HG02759 (cell line): Measurements from ENCODE around the gene TCEA2.

Experiments used
- ATAC-seq: cut with Tn5 transposase; IDR thresholded peaks from one replicate; pipeline ENCODE4 v1.9.1; 2021; ENCODE audit warnings: mild to moderate bottlenecking, moderate library complexity; ENCODE audit not compliant: unreplicated experiment

TCEA2 gene

DNA sequence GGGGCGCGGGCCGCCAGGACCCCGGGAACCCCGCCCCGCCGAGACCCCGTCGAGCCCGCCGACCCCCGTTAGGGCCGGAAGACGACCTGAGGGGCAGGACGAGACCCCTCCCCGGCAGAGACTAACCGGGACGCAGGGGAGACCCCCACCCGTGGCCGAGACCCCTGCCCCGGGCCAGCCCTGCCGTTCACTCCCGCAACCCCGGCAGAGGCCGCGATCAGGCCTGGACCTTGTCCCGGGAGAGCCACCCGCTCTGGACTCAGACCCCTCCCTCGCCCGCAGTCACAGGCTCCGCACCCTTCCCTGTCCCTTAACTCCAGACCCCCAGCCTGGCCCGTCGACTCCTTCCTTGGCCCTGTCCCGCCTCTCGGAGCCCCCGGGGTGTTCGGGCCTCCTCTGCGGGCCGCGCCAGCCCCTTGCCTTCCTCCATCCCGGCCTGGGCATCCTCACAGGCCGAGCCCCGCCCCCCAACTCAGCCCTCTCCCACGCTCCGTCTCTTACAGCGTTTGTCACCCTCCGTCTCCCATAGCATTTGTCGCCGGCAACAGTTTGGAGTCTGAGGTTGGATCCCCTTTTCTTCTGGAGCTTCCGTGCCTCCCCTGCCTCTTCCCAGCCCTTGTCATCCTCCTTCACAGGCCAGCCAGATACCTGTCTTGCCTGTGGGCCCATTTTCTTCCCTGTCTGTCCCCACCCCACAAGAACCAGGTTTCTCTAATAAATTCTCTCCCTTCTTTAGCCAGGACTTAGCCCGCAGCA, 569 bp downstream of the TCEA2 start:
- no peak for ATAC-seq

DNA sequence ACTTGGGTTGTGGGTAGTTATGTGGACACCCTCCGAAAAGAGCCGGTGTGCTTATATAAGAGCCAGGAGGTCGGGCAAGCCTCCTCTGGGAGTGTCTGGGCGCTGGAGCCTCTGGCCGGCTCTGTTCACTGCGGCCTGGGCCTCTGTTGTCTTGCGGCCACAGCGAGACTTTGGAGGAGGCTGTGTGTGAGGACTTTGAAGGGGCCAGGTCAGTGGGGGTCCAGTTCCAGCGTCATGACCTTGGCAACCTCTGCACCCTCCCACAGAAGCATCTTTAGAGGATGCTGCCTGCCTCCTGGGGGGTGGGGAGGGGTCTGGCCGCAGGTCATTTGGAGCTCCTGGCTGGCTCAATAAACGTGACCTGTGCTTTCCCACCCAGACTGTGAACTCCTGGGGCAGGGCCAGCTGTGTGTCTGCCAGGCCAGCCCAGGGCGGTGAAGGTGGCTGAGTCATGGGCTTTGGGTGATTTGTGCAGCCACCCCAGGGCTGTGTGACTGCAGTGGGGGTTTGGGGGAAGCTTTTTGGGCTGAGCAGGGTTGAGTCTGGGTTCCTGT, 1.2 kb downstream of the TCEA2 start:
- no peak for ATAC-seq

DNA sequence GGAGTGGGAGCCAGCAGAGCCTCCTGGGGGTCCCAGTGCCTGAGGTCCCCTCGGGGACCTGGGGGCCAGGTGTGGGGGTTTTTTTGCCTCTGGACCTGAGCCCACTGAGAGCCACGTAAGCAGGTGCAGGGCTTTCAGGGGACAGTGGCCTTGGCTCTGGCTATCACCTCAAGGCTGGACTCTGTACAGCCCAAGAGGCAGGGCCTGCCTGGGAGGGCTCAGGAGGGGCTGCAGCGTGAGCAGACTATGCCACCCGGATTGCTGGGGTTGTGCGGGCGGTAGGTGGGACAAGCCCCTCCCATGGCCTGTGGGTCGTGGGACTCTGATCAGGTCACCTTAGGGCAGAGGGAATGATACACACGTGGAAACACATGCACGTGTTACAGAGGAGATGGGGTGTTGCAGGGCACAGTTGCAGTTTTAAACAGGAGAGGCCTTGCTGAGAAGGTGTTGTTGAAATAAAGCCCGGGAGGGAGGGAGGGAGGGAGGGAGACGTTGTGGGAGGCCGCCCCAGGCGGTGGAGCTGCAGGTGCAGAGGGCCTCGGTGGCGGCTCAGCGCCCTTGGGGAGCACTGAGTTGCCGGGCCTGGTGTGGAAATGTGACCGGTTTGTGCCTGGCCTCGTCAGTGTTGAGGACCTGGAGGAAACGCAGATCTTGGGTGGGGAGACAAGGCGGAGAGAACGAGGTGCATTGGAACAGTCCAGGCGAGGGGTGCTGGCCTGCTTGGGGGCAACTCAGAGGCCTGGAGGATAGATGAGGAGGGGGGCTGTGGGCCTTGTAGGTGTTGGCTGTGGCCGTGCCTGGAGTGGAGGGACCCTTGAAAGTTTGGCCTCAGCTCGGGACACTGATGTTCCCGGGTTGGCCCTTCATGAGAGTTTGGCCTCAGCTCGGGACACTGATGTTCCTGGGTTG, 2.3 kb downstream of the TCEA2 start:
- no peak for ATAC-seq

DNA sequence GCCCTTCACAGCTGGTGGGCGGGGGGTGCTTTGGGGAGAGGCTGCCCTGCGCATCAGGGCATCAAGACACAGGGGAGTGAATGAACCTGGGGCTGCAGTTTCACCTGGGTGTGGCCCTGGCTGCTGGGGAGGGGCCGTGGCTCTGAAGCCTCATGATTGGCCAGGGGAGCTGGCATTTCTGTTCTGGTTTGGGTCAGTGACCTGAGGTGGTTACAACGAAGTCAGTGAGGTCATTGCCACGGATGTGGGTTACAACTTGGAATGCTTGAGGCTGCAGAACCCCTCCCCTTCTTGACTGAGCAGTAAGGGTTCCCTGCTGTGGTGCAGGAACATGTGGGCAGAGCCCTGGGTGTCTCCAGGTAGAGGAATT, 3.0 kb downstream of the TCEA2 start:
- no peak for ATAC-seq

DNA sequence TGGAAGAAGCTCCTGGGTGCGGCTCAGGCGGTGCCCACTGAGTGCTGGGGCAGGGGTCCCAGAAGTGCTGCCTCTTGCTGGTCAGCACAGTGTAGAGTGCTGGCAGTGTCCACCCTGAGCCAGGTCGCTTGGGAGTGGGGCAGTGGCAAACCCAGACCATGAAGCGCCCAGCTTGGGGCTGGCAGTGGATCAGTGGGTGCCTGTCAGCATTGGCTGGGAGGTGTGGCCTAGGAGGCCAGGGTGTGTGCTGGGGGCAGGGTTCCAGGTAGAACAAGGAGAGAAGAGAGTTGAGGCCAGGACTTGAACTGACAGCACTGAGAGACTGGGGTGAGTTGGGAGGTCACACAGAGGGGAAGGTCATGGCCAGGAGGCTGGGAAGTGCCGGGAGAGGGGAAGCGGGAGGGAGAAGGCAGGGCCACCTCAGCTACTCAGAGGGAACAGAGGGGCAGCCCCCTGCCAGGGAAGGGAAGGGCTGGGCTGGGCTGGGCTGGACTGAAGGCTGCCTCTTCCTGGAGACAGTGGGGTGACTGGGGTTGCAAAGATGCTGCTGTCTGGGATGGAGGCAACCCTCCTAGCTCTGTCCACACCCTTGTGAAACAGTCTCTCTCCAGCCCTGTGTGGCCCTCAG, 4.1 kb downstream of the TCEA2 start:
- ATAC-seq, result no peak

DNA sequence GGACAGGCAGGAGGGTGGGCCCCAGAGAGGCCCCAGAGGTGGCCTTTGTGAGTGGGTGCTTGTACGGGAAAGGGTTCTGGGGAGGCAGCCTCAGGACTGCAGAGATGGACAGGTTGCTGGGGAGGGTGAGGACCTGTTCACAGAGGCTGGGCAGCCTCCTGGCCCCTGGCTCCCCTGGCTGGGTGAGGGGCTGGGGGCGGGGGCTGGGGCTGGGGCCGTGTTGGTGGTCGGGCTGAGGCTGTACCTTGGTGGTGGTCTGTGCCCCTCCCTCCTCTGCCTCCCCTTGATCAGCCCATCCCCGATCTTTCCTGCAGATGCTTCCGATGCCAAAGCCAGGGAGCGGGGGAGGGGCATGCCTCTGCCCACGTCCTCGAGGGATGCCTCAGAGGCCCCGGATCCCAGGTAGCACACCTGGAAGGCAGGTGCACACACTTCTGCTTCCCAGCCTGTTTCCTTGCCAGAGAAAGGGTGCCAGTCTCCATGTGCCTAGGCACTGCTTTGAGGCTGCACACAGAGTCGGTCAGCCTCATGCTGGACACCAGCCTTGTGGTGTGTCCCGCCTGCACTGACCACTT, 4.8 kb downstream of the TCEA2 start:
- ATAC-seq, result no peak

DNA sequence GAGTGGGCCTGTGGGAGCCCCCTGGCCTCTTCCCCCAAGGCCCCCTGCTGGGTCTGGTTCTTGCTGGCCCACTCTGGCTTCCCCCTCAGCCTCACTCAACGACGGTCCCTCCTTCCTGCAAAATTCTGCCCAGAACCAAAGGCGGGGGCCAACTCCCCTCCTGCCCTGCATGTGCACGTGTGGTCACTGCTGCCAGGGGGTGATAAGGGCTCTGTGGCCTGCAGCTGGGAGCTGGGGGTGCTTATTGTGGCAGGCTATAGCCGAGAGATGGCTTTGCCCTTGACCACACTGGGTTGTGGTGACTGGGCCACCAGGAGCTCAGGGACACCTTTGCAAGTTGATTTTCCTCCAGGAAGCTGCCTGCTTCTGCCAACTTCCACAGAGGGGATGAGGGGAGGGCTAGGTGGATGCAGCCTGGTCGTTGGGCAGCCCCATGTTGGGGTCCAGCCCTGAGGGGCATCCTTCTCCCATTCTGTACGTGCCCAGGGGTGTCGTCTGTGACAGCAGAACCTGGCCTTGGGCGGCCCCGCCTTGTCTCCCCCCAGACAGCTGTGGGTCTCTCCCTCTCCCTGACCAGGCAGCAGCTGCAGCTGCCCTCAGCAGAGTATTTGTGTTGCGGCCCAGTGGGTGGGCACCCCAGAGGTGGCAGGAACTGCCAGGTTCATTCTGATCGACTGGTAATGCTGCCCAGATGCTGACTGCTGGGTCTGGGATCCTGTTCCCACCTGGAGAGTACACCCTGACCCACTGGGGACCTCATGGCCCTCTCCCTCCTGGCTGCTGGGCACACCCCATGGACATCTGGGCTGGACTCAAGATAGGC, 5.6 kb downstream of the TCEA2 start:
- no peak for ATAC-seq

DNA sequence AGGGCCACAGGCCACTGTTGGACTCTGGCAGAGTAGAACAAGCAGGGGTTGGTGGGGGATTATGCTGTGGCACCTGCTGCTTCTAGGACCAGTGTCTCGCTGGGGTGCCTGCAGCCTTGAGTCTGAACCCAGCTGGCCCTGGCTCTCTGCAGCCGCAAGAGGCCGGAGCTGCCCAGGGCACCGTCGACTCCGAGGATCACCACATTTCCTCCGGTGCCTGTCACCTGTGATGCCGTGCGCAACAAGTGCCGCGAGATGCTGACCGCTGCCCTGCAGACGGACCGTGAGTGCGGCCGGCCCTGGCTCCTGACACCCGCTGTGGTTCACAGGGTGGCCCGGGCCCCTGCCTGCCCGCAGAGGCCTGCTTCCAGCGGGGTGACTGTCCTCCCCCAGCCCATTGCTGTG, 6.2 kb downstream of the TCEA2 start:
- no peak for ATAC-seq

DNA sequence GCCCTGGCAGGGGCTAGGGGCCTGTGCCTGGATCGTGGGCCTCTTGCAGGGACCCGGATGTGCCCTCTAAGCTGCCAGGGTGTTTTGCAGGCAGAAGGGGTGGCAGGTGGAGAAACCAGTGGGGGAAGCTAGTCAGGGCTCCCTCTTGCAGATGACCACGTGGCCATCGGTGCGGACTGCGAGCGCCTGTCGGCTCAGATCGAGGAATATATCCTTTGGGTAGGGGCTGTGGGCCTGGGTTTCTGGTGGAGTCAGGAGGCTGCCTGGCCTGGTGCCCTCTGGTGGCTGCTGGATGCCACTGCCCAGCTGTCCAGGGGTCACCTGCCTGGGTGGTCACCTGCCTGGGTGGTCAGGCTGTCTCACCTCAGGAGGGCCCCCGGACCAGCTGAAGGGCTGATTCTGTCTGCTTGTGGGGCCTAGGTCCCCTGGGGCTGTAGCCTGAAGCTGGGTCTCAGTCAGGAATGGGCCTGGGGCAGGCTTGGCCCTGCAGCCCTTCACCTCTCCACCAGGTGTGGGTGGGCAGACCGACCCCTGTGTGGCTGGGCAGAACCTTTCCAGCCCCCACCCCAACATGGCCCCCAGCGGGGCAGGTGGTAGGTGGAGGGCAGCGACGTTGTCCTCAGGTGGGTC, 6.7 kb downstream of the TCEA2 start:
- ATAC-seq, result no peak

DNA sequence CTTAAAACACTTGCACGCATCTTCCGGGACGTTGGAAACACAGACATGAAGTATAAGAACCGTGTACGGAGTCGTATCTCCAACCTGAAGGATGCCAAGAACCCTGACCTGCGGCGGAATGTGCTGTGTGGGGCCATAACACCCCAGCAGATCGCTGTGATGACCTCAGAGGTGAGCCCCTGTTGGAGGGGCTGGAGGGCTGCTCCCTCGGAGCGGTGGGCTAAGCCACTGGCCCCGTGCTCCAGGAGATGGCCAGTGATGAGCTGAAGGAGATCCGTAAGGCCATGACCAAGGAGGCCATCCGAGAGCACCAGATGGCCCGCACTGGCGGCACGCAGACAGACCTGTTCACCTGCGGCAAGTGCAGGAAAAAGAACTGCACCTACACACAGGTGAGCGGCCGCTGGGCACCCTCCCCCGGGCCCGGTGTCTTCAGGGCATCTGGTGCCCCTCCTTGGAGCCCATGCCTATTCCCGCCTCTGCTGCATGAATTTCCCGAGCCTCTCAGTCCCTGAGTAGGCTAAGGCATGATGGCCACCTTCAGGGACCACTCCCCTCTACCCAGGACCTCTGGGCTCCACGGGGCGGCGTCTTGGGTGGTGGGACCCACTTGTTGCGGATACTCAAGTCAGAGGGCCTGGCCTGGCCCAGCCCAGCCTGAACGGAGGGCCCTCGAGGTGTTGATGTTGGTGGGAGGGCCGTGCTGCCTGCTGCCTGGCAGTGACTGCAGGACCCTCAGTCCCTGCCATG, 7.4 kb downstream of the TCEA2 start:
- ATAC-seq, result no peak

DNA sequence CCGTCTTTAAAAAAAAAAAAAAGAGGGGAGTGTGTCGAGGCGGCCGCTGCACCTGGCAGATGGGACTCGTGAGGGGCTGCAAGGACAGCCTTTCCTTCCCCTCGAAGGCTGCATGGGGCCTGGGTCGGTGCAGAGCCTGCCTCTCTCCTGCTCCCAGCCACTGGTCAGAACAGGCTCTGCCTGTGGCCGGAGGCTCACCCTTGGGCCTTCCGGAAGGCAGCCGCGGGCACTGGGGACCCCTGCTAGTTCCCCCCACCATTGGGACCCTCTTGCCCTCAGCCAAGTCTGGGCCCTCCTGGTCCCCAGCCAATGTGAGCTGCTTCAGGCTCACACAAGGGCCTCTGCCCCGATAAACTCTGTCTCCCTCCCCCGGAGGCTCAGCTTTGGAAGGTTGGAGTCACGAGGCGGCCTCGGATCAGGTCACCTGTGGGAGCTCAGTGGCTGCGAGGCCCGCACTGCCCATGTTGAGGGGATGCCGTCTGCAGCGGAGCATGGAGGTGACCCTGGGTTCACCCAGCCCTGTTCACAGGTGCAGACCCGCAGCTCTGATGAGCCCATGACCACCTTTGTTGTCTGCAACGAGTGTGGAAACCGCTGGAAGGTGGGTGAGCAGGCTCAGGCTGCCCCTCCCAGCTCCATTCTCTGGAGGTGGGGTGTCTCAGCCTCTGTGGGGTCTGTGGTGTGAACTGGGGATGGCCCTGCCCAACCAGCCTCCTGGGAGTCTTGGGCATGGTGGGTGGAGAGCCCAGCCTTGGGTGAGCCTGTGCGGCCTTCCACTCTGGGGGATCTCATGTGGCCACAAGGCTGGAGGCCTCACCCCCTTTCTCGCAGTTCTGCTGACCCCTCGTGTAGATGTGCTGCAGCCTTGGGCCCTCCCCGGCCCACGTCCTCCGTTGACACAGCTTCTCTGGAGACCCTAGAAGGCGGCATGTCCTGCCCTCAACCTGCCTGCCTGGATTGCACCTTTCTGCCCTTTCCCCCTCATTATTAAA, 8.6 kb downstream of the TCEA2 start:
- ATAC-seq, result no peak

DNA sequence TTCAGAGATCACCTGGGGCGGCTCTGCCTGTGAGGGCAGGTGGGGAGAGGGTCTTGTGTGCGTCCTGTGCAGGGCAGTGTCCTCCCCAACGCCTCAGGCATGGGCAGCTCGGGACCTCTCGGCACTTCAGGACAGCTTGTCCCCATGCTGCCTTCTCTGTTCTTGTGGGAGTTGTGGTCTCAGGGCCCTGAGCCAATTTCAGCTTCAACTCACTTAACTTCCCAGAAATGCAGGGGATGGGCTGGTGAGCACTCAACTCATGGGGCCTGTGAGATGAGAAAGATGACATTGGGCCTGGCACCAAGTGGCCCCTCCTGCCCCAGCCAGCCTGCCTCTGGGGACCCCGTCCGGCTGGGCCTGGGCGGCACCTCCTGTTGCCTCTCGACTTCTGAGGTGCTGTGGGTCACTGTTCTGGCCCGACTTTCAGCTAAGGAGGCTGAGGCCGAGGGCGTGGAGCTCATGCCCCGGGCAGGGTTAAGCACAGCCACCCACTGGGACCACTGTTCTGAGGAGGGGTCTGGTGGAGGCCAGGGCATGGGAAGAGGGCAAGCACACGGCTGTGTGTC, 9.6 kb downstream of the TCEA2 start:
- no peak for ATAC-seq

DNA sequence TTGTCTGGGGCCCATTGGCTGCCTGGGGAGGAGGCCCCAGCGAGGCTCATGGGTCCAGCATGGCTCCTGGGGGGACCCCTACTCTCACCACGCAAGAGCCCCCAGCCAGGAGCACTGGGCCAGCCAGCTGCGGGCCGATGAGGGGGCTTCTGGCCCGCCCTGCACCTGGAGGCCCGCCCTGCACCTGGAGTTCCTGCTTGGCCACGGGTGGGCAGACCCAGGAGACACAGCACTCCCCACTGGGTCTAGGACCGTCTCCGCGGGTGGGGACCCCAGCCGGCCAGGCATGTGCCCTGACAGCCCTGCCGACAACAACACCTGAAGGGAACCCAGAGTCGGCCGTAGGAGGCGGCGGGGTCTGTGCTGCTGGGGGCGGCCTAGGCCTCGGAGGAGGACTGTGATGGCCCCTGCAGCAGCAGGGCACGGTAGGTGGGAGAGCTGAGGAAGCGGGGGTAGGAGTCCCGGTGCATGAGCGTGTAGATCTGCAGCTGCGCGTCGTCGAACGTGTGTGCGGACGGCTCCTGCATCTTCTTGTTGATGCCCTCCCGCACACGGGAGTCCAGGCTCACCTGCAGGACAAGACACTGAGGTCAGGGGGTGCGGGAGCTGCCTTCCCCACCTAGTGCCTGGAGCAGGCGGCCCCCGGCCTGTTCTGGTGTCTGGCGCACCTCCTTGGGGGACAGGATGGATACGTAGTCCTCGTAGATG, 10.6 kb downstream of the TCEA2 start:
- ATAC-seq, result no peak

DNA sequence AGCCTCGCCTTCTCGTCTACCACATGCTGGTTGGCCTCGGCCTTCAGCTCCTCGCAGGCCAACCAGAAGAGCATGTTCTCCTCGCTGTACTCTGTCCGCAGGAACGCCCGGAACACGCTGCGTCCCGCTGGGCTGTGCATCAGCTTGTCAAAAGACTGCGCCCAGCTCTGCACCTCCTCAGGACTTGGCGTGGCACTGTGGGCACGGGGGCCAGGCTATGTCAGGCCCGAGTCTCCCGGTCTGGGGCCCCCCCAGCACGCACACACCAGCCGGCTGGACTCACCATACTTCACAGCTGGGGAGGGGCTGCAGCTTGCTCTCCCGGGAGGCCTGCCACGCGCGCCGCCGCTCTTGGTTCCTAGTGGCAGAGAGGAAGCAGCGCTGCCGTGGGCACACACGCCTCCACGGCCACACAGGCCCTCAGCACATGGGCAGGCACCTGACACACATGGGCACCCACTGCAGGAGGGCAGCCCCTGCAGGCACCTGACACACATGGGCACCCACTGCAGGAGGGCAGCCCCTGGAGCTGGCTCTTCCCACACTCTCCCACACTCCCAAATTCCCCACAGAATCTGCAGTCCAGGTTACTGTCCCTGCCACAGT, 11.3 kb downstream of the TCEA2 start:
- ATAC-seq, result no peak

DNA sequence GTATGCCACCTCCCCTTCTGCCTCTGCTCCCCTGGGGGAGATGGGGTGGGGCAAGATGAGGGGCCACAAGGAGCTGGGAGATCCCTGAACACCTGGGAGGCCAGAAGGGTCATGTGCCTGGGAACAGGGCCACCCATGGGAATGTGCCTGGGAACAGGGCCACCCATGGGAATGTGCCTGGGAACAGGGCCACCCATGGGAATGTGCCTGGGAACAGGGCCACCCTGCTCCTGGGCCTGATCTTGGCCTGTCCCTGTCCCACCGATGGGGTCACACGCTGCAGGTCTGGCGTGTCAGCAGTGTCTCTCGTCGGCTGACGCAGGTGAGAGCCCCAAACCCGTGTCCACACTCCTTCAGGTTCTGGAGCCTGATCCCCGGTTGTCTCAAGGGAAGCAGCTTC, 12.0 kb downstream of the TCEA2 start:
- no peak for ATAC-seq

DNA sequence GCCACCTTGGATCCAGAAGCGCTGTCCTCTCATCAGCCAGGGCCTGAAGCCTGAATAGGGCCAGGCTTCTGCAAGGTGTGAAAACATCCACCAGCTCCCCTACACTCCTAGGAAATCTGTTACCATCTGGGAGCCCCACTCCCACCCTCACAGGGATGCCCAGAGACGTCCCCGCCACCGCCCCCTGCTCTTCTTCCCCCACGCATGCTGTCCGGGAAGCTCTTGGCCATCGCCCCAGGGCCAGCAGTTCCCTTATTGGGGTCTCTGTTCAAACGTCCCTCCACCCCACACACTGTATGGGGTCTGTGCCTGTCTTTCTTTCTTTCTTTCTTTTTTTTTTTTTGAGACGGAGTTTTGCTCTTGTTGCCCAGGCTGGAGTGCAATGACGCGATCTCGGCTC, 12.6 kb downstream of the TCEA2 start:
- no peak for ATAC-seq
